OCI-LY7 (cell line): ENCODE results near the gene ANXA3. TPM values are rescaled to one million over a fixed set of nuclear protein-coding genes. Genes with fewer than 3 reads are reported as not detected.

Experiments
- BruUV-seq: library from RNA; stranded (reverse); fragments of 400-500 nt; replicated peaks from 2 replicates; lab custom pipeline; 2021; lab: Mats Ljungman, UMichigan
- CTCF ChIA-PET: fragments of 300-600 bp; sonication (Branson Sonifier 250); formaldehyde crosslinking; loops from one replicate; lab custom pipeline; 2022; ENCODE audit warnings: antibody characterized with exemption; ENCODE audit not compliant: unreplicated experiment; lab: Charles Lee
- POLR2A ChIA-PET: fragments of 300-600 bp; sonication (Branson Sonifier 250); formaldehyde crosslinking; loops from one replicate; lab custom pipeline; 2022; ENCODE audit warnings: antibody characterized with exemption; lab: Charles Lee
- DNase-seq: peaks from one replicate; pipeline ENCODE4 v3.0.0-alpha.2; 2015; ENCODE audit warnings: low spot score
- H2AFZ ChIP-seq: fragments of 200-600 bp; sonication (generic), shearing (Covaris generic); 2 replicates; pipeline ENCODE4 v1.6.1; 2014; ENCODE audit warnings: mild to moderate bottlenecking, antibody characterized with exemption, low read length, moderate library complexity
- H3K27ac ChIP-seq: fragments of 200-600 bp; sonication (generic); 2 replicates; pipeline ENCODE4 v1.5.1; 2014; ENCODE audit warnings: mixed run types, low read depth, mild to moderate bottlenecking, moderate library complexity, low read length, inconsistent platforms; ENCODE audit not compliant: poor library complexity, severe bottlenecking
- H3K36me3 ChIP-seq: fragments of 200-600 bp; sonication (generic); 2 replicates; pipeline ENCODE4 v1.6.1; 2014; ENCODE audit warnings: mild to moderate bottlenecking, antibody characterized with exemption, low read length, moderate library complexity, mixed read lengths; ENCODE audit not compliant: insufficient read depth
- H3K4me1 ChIP-seq: fragments of 200-600 bp; sonication (generic); 2 replicates; pipeline ENCODE4 v1.5.1; 2014; ENCODE audit warnings: mild to moderate bottlenecking, low read length; ENCODE audit not compliant: insufficient read depth, poor library complexity, severe bottlenecking
- H3K4me2 ChIP-seq: fragments of 200-600 bp; sonication (generic); 2 replicates; pipeline ENCODE4 v1.6.1; 2014; ENCODE audit warnings: mild to moderate bottlenecking, low read length
- H3K4me3 ChIP-seq: fragments of 200-600 bp; sonication (generic); 2 replicates; pipeline ENCODE4 v1.5.1; 2014; ENCODE audit warnings: mild to moderate bottlenecking, low read depth, low read length; ENCODE audit not compliant: poor library complexity, severe bottlenecking
- H3K79me2 ChIP-seq: fragments of 200-600 bp; sonication (generic); 2 replicates; pipeline ENCODE4 v1.6.1; 2016; ENCODE audit warnings: low read depth, mild to moderate bottlenecking, low read length, moderate library complexity, mixed read lengths; ENCODE audit not compliant: insufficient read depth
- H3K9me2 ChIP-seq: fragments of 200-600 bp; sonication (generic); 2 replicates; pipeline ENCODE4 v1.6.1; 2016; ENCODE audit warnings: mild to moderate bottlenecking, low read length, mixed read lengths; ENCODE audit not compliant: insufficient read depth
- H3K9me3 ChIP-seq: fragments of 200-600 bp; sonication (generic); 2 replicates; pipeline ENCODE4 v1.6.1; 2014; ENCODE audit warnings: mild to moderate bottlenecking, mixed run types, low read length, mixed read lengths
- H4K20me1 ChIP-seq: fragments of 200-600 bp; sonication (generic); 2 replicates; pipeline ENCODE4 v1.6.1; 2014; ENCODE audit warnings: mild to moderate bottlenecking, antibody characterized with exemption, low read length, moderate library complexity, mixed read lengths; ENCODE audit not compliant: insufficient read depth
- EZH2phosphoT487 ChIP-seq: fragments of 200-600 bp; sonication (generic); IDR thresholded peaks from 2 replicates; pipeline ENCODE4 v1.6.1; 2018; ENCODE audit warnings: low read depth, borderline replicate concordance, mild to moderate bottlenecking, mixed run types, antibody characterized with exemption, low read length, moderate library complexity, mixed read lengths
- intact Hi-C: fragments of 100-400 bp; cut with micrococcal nuclease; formaldehyde crosslinking; loops from one replicate; pipeline ENCODE4 v1.10.0; 2022; ENCODE audit not compliant: unreplicated experiment
- total RNA-seq, 2 experiments: library from RNA; depleted of rRNA in 1 of 2; stranded (reverse); fragments of >200 nt in 1 of 2; shearing (Covaris generic) in 1 of 2; gene quantifications; 2 replicates each; pipeline ENCODE4 v1.2.3, GENCODE V29; 2014 to 2022
- TF ChIP-seq, protein P1 (sequence below): fragments of 200-600 bp; sonication (generic); conservative IDR thresholded peaks from 2 replicates; pipeline ENCODE4 v1.5.1; 2014; ENCODE audit warnings: mild to moderate bottlenecking, antibody characterized with exemption, low read length, moderate library complexity, mixed read lengths

ANXA3 gene
- total RNA-seq, 2 experiments from 2014 or later, result not detected

DNA sequence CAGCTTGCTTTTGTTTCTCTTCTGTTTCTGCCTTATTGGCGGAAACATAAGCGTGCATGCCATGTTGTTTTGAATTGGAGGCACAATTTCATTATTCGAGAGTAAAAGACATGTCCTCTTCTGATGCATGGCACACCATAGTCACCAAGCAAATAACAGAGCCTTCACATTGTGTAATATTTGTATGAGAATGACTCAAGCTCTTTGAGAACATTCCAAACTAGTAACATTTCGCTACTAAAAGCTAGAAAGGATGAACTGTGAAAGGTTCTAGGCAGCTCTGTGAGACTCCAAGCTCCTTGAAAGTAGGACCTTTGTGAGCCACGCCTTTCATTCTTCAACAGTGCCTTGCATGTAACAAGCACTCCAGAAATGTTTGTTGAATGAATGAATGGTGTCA, 9.2 kb upstream of the ANXA3 start:
- POLR2A ChIA-PET, result no interaction called here
- H3K27ac ChIP-seq, result no peak overlapping the region
- CTCF ChIA-PET, result no interaction called here
- H3K4me1 ChIP-seq, result no peaks in the 10 kb centered on the region
- H3K9me2 ChIP-seq, result no peaks in the 10 kb centered on the region
- no peaks in the 10 kb centered on the region for H3K36me3 ChIP-seq
- H3K9me3 ChIP-seq, result no peaks in the 10 kb centered on the region
- H2AFZ ChIP-seq, result no peak overlapping the region
- no peak overlapping the region for H3K4me2 ChIP-seq
- no peak overlapping the region for H3K4me3 ChIP-seq
- H4K20me1 ChIP-seq, result no peaks in the 10 kb centered on the region
- H3K79me2 ChIP-seq, result no peaks in the 10 kb centered on the region
- DNase-seq, result no peak
- TF ChIP-seq EZH2phosphoT487, result no peak
- TF ChIP-seq, protein P1, sequence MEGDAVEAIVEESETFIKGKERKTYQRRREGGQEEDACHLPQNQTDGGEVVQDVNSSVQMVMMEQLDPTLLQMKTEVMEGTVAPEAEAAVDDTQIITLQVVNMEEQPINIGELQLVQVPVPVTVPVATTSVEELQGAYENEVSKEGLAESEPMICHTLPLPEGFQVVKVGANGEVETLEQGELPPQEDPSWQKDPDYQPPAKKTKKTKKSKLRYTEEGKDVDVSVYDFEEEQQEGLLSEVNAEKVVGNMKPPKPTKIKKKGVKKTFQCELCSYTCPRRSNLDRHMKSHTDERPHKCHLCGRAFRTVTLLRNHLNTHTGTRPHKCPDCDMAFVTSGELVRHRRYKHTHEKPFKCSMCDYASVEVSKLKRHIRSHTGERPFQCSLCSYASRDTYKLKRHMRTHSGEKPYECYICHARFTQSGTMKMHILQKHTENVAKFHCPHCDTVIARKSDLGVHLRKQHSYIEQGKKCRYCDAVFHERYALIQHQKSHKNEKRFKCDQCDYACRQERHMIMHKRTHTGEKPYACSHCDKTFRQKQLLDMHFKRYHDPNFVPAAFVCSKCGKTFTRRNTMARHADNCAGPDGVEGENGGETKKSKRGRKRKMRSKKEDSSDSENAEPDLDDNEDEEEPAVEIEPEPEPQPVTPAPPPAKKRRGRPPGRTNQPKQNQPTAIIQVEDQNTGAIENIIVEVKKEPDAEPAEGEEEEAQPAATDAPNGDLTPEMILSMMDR, result no peak
- intact Hi-C loops, result no loop called here
- BruUV-seq, result no TSS peak

DNA sequence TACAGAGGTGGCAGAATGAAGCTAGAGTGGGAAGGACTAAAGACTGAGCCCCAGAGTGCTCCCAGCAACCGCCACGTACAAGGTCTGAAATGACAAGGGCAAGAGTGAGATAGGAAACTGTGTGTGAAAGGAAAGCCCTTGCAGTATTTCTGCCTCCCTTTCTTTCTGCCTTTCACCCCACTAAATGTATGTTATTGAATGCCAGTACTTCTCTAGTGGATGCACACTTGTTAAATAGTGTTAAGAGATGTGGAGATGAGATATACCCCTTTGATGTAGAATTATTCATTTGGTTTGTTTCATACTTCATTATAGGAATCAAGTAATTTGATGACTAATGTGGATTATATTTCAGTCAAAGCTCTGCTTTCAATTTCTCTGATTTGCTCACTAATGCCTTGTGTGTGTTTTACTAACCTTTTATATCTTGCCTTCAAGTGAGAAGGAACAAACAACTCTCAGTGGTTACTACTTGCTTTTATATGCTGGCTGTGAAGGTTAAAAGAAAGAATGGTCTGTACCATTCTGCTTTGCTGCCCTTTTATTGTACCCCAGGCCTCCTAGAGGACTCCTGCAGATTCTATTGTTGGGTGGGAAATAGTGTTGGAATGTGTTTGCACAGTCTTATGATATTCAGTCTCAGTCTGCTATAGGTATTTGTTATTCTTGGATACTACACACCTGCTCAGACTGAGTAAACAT, 8.0 kb upstream of the ANXA3 start:
- POLR2A ChIA-PET, result interaction anchor here (0.6 kb wide), 1 partner anchor 497 kb away, joined by 3 read pairs; no protein-coding TSS in a partner anchor

DNA sequence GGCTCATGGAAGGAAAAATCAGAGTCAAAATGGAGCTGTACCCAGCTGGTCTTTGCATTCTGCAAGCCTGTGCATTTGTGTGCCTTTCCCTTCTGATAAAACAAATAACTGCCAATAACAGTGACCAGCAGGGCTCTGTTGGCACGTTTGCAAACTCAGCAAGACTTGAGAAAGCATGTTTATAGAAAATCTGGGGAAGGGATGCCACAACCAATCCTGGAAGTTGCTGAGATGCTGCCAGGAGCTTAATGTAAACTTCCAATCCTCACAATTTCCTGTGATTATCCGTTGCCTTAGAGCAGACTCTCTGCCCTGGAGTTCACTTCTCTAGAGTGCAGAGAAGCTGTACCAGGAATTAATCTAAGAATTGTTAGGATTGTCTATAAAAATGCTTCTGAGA, 6.9 kb upstream of the ANXA3 start:
- intact Hi-C loops, result no loop called here
- Histone ChIP-seq H3K9me2 (no peaks in the 10 kb centered on the region), H3K36me3 (no peaks in the 10 kb centered on the region), H3K4me1 (no peaks in the 10 kb centered on the region), H3K27ac (no peak overlapping the region), H3K79me2 (no peaks in the 10 kb centered on the region), H4K20me1 (no peaks in the 10 kb centered on the region), H3K9me3 (no peaks in the 10 kb centered on the region), H3K4me3 (no peak overlapping the region), H2AFZ (no peak overlapping the region), H3K4me2 (no peak overlapping the region)
- DNase-seq, result no peak
- CTCF ChIA-PET, result no interaction called here
- POLR2A ChIA-PET, result no interaction called here
- no TSS peak for BruUV-seq
- no peak for TF ChIP-seq EZH2phosphoT487
- TF ChIP-seq, protein P1, result no peak

More for the DNA sequence above, 8.0 kb upstream of the ANXA3 start:
- Histone ChIP-seq H3K9me2 (no peaks in the 10 kb centered on the region), H2AFZ (no peak overlapping the region), H3K4me2 (no peak overlapping the region), H3K36me3 (no peaks in the 10 kb centered on the region), H3K4me1 (no peaks in the 10 kb centered on the region), H3K4me3 (no peak overlapping the region), H3K9me3 (no peaks in the 10 kb centered on the region), H3K27ac (no peak overlapping the region), H4K20me1 (no peaks in the 10 kb centered on the region), H3K79me2 (no peaks in the 10 kb centered on the region)
- intact Hi-C loops, result no loop called here
- TF ChIP-seq, protein P1, result no peak
- no peak for TF ChIP-seq EZH2phosphoT487
- no TSS peak for BruUV-seq
- CTCF ChIA-PET, result no interaction called here
- no peak for DNase-seq
